Neural progenitor cell (in vitro differentiated cells): ENCODE measurements around the gene PBX3.

Source experiments
- CTCF ChIP-seq: fragments of 200-600 bp; sonication (generic); IDR thresholded peaks from 2 replicates; pipeline ENCODE4 v1.5.1; 2017; ENCODE audit warnings: antibody characterized with exemption, mild to moderate bottlenecking
- EZH2 ChIP-seq: fragments of 200-600 bp; sonication (generic); IDR thresholded peaks from 2 replicates; pipeline ENCODE4 v1.6.1; 2017; ENCODE audit warnings: antibody characterized with exemption, mild to moderate bottlenecking, moderate library complexity
- EZH2phosphoT487 ChIP-seq: fragments of 200-600 bp; sonication (generic); IDR thresholded peaks from 2 replicates; pipeline ENCODE4 v1.6.1; 2017; ENCODE audit warnings: antibody characterized with exemption

- no peak for TF ChIP-seq CTCF
- no peak for TF ChIP-seq EZH2phosphoT487
- no peak for TF ChIP-seq EZH2
Measured at GRCh38 chr9:125805586-125805985, 58.4 kb downstream of the PBX3 start.
